CD4-positive, alpha-beta T cell treated with Interleukin-4 for 4 hours (primary cell): Measurements from ENCODE around the gene TMEM132D.

ENCODE experiments used
- DNase-seq: peaks from one replicate; pipeline ENCODE4 v3.0.0-alpha.2; 2020

TMEM132D gene

DNA sequence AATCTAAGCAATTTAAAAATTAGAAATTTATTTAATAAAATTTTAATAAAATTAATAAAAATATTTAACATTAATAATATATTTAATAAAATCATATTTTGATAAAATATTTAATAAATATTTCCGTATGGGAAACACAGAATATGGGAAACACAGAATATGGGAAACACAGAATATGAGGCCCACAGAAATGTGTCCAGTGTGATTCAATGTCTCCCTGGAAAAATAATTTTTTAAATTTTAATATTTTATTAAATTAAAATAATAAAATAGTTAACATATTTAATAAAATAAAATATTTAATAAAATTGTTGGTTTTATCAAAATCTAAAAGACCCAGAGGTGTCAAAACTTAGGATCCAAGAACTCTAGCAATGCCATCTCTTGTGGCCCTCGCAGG, 186.4 kb downstream of the TMEM132D start:
- no peak for DNase-seq

DNA sequence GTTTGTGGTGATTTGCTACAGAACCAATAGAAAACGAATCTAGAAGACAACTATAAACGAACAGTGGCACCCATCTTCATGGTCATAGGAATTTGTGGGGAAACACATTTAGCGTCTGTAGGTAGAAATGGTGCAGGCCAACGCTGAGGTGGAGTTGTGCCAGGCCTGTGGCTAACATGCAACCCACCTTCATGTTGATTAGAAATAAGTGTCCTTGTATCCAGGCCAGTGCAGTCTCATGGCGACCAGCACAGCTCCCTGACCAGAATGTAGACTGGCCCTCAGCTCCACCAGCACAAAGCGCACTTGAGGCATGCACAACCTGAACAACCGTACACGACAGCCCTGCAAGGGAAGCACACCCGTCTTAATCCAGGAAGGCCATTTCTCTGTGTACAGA, 187.0 kb downstream of the TMEM132D start:
- DNase-seq: no peak

DNA sequence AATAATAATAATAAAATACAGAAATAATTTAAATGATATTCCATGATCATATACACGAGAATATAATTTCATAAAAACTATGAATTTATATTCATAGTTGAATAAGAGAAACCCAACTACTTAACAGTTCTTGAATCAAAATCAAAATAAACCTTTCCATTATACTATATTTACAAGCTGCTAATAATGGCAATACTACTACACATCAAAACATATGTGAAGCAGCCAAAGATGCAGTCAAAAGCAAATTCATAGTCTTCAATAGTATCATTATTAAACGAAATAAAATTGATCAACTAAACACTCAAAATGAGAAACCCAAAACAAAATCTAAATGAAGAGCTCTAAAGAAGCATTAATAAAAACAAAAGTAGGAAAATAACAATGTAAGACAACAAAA, 197.1 kb downstream of the TMEM132D start:
- DNase-seq: no peak

DNA sequence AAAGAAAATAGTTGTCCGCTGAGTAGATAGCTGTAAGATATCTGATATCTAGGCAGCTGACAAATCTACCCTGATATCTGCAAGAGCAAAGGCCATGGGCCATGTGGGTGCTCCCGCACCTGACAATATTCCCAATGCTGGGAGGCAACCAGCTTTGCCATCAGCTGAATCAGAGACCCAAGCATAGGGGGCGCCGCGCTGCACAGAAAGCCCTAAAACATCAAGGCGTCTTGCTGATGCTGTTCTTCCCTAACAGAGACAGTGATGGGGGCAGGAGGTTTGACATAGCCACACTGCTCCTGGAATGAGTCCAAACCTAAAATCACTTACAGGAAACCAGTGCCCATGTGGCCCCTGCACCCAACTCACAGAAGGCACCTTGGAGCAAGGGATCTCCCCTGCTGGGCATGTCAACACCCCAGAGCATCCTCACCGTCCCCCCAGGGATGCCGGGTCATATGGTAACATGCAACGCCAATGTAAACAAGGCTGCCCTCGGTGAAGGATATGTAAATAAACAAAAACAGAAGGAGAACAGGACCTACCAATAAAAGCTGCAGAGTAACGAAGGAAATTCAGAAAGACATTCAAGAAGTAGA, 199.5 kb downstream of the TMEM132D start:
- DNase-seq: no peak

DNA sequence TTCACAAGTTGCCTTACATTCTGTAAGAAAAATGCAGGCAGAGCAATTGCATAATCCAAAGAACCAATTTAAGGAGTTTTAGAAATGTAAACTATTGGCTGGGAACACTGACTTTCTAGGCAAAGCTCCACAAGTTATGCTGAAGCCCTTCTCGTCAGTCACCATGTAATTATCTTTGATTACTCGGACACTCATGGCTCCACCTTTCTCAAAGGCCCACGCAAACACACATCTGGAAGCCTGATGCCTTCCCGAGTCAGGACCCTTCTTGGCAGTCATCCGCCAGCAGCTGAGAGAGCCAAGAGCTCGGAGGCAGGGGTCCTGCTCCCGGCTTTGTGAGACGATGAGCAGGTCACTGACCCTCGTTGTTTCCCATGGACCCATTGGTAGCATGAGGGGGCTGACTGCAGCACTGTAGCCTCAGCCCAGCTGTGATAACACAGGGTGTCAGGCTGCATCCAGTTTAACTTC, 202.2 kb downstream of the TMEM132D start:
- no peak for DNase-seq

DNA sequence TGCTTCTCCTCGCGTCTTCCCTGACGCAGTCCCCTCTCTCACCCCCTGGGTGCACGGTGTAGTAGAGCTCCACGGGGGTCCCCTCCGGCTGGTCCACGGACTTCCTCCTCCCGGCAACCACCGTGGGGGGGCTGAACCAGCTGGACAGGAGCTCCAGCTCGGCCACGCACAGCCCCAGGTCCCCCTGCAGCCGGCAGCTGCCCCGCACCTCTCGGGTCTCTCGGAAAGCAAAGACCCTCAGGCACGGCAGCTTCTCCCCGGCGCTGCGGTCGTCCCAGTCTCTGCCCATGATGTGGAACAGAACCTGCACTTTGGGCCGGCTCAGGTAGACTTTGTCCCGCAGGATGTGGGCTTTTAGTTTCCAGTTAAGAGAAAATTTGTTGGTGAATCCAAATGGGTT, 203.8 kb downstream of the TMEM132D start:
- DNase-seq: no peak

DNA sequence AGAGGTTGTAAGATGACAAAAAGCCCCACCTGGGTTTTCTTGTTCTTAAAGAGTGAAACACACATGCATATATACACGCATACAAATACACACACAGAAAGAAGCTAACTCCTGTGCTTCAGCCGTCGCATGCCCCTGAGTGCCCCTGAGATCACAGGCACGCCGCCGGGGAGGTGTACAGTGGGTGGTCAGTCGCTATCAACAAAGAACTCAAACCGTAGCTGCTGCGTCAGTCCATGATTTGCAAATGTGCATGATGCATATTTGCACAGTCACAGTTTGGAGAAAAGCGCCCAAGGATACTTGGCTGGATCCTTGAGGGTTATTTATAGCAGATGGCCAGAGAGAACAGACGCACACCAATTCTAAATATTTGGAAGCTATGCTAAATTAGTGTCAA, 206.9 kb downstream of the TMEM132D start:
- DNase-seq: no peak

DNA sequence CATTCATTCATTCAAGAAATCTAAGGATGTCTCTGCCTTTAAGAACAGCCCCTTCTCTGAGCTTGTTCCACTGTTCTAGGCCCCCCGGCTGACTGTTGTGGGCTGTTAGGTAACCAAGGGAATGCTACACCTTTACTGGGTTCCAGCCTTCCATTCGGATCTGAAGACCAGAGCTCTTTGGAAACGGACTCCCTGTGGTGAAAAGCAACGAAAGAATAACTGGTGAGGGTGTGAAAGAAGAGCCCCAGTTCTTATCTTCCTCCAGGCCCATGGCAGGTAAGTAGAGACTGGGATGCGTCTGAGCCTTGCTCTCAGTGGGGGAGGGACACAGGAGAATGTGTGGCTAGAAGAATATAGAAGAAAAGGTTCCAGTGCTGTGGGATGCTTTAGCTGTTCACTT, 207.4 kb downstream of the TMEM132D start:
- DNase-seq: no peak

DNA sequence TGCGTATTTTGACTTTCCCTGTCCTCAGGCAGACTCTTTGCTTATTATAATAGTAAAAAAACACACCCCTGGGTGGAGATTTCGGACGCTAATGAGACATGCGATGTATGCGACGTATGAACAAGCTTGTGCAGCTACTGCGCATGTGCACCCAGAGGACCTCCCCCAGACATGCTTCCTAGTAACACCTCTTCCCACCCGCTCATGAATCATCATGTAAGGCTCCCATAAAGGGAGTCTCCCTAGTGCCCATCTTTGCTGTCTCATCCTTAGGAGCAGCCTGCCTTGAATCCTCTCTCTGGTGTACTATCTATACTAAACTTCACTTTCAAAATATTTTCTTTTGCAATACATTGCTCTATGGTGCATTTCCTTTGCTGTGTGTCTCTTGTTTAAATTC, 210.1 kb downstream of the TMEM132D start:
- no peak for DNase-seq

DNA sequence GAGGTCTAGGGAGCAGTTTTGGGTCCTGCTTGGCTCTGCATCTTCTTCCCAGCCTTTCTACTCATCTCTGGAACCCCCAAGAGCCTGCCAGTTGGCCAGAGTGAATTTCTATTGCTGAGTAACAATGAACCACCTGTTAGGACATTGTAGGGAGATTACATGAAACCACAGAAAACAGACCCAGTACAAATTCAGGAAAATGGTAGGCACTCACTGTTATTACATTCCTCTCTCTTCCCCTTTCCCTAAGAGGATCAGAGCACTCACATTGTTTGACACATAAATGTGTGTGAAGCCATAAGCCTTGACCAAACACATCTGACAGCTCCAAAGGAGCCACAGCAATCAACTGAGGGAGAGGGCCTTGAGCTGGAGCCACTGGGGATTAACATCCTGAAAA, 216.1 kb downstream of the TMEM132D start:
- no peak for DNase-seq

DNA sequence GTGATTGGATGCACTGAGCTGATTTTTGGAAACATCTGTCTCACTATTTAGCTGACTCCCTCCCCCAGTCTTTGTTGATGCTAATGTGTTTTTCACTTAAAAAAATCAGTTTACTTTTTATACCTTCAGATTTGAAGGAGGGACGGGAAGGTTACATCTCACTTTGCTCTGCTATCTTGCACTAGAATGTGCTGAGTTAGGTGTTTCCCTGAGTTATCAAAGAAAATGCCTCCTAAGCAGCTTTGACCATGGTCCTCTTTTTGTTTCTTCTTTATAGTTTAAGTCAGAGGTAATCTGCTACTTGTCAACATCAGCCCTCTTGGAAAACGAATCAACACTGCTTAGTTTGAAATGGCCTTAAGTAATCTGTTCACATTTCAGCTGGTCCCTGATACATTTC, 222.0 kb downstream of the TMEM132D start:
- no peak for DNase-seq

DNA sequence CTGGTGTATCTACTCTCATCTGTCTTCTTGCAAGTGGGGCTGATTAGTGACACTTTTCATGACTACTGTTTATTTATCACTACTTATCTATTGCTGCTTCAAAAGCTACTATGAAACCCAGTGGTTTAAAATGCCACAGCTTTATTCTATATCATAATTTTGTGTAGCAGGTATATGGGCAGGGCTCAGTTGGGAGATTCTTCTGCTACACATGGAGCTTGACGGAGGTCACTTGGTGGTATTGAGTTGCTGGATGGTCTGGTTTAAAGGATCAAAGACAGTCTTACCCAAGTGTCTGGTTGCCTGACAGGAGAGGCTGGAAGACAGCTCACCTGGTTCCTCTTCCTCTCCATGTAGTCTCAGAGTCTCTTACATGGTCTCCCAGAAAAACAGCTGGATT, 222.7 kb downstream of the TMEM132D start:
- no peak for DNase-seq

DNA sequence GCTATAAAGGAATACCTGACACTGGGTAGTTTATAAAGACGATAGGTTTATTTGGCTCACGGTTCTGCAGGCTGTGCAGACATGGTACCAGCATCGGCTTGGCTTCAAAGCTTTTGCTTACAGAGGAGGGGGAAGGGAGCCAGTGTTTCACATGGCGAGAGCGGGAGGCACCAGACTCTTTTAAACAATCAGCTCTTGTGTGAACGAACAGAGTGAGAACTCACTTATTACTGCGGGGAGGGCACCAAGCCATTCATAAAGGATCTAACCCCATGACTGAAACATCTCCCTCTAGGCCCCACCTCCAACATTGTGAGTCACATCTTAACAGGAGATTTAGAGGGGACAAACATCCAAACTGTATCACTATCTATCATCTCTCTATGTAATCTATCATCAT, 227.4 kb downstream of the TMEM132D start:
- DNase-seq: no peak

DNA sequence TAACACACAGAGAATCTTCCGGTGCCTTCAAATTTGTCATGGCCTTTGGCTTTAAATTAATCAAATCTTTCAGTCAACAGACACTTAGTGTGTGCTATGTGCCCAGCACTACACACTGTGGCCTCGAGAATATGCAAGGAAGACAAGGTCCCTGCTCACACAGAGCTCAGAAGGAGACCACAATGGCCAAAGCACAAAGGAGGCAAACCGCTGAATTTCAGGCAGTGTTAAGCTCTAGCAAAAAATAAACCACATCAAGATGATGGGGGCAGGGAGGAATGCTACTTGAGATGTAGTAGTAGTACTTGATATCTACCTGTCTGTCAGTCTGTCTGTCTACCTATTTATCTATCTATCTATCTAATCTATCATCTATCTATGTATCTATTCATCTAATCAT, 227.9 kb downstream of the TMEM132D start:
- no peak for DNase-seq

DNA sequence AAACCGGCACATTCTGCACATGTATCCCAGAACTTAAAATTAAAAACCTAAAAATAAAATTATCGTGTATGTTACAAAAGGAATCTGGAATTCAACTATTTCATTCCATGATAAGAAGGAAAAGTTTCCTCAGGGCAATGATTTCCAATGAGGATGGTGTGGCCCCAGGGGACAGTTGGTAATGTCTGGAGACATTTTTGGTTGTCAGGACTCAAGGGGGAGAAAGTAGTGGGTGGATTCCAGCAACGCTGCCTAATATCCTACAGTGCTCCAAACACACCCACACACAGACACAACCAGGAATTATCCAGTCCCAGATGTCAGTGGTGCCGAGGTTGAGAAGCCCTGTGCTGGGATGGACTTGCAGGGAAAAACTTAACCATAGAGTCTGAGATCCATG, 228.3 kb downstream of the TMEM132D start:
- DNase-seq: no peak

DNA sequence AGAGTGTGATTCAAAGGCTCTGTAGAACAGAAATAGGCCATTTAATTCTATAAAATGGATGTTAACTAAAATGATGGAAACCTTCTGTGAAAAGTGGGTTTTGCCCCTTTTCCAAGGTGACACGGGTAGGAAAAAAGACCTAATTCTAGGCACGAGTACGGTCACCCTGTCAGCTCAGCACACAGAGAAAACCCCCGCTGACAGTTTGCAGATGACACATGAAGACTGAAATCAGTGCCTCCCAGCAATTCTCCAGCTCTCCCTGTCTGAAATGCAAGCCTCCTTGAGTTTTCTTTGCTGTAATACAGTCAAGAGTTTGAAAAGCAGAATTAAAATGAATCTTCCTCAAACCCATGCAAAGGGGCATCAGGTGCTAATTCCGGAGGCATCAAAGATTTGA, 230.0 kb downstream of the TMEM132D start:
- DNase-seq: no peak

DNA sequence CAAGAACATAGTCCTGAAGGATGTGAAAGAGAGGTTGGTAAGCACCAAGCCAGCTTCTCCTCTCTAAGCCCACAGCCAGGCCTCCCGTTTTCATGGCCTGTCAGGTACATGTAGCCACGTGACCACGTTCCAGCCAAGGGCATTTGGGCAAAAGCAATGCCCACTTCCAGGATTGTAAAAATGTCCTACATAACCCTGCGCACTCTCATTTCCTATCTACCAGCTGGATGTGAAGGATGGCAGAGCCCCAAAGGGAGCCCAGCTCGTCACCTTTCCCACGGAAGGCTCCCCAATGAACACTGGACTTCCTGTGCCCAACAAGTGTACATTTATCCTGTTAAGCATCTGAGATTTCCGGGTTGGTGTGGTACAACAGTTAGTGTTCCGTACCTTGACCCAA, 231.7 kb downstream of the TMEM132D start:
- DNase-seq: no peak

DNA sequence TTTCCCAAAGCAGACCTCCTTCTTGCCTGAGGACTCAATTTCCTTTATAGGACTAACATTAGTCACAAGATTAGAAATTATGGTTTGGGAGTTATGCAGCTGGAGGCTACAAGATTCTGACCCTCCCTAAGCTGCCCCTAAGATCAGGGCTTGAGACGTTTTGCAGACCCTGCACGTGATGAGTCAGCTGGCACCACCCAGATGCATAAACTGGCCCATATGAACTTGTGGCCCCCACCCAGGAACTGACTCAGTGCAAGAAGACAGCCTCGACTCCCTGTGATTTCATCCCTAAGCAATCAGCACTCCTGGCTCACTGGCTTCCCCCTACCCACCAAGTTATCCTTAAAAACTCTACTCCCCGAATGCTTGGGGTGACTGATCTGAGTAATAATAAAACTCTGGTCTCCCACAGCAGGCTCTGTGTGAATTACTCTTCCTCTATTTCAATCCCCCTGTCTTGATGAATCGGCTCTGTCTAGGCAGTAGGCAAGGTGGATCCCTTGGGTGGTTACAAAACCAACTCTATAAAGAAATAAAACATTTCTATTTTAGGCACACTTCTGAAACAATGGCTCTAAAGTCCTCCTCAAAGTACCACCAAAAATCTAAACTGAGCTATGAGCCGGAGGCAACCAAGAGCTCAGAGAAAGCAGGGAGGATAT, 233.4 kb downstream of the TMEM132D start:
- no peak for DNase-seq

DNA sequence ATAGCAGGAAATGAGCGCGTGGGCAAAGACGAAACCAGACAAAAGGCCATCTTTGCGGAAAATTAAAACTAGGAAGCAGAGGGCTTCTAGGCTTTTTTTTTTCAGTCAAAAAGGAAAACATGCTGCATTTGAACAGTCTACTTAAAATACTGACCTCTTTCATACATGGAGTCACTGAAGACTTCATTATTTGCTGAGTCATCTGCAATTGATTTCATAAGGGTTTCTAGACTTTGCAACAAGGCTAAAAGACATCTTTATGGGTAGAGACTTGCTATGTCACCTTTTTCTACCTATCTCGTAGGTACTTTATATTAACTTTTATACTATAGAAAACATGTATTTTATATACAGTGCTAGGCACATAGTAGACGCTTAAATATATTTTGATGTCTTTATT, 238.4 kb downstream of the TMEM132D start:
- DNase-seq: no peak

DNA sequence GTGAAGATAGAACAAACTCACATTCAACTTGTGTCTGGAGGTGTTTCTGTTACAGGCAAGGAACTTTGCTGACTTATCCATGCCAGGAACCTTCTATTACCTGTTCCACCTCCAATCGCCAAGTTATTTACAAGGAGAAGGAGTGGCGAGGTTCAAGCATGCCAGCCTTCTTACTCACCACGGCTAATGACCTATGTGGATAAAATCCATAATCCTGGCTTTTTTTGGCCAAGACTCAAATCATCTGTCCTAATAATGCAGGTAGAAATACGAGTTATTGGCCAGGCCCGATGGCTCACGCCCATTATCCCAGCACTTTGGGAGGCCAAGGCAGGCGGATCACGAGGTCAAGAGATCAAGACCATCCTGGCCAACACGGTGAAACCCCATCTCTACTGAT, 241.6 kb downstream of the TMEM132D start:
- DNase-seq: no peak

DNA sequence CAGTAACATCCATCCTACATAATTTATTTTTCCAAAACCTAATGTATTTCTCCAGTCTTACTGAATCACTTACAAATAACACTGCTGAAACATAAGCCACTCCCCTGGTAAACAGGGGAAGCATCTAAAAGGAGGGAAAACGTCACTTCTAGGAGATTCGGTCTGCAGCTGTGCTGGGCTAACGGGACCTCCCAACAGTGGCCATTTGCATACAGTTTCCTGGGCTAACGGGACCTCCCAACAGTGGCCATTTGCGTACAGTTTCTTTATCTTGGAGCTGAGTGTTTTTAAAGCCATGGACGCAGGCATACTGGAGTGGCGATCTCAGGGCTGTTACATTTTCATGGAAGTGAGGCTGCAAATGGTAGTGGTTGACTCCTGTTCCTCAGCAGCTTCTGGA, 242.9 kb downstream of the TMEM132D start:
- no peak for DNase-seq

DNA sequence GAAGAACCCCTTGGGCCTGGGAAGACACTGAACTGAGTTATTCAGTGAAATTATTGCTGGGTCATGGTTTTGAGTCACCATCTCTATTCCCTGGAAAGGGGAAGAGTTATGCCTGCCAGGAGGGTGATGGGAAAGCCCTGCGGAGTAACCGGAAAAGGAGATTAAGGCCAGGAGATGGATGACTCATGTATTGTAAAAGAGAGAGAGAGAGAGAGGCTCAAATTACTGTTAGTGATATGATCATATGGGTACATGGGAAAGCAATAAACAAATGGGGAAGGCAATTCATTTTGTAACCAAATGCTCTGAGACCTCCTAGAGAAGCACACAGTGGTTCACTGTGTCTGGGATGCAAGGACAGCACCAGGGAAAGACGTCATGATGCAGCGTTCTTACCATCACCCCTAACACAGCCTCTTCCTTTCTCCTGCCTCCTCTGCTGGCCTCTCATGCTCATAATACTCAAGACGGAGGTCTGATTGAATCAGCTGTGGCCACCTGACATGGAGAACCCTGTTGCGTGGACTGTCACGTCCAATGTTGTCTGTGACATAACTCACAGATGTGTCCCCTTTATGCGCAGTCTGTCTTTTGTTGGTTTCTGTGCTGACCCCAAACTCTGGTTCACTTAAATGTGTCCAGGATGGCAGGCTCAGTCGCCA, 243.7 kb downstream of the TMEM132D start:
- no peak for DNase-seq

DNA sequence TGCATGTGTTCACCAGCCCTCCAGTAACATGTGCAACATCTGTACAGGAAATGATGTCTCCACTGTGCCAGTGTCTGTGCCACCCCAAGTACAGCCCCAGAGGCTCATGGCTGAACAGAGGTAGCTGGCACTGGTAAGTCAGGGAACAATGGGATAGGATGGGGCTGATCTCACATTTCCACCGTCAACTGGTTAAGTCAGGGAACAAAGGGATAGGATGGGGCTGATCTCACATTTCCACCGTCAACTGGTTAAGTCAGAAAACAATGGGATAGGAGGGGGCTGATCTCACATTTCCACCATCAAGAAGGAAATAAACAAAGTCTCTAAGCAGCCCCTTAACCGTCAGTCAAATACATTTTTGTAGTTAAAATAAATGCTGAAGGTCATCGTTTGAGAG, 246.6 kb downstream of the TMEM132D start:
- DNase-seq: no peak

DNA sequence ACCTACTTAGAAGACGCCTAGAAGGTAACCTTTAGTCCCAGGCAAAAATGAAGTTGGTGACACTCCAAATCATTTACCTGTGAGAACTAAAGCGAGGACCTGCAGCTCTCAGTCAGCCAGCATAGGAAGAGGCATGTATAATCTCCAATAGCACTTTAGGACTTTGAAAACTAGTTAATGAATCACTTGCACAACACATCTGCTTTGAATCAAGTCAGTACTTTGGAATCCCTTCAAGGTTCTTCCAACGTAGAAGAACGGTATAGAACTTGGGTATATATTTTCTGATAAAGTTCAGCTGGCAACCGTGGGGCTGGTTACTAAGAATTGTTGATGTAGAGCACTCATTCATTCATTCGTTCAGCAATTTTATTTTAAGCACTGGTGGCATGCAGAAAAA, 251.9 kb downstream of the TMEM132D start:
- no peak for DNase-seq

DNA sequence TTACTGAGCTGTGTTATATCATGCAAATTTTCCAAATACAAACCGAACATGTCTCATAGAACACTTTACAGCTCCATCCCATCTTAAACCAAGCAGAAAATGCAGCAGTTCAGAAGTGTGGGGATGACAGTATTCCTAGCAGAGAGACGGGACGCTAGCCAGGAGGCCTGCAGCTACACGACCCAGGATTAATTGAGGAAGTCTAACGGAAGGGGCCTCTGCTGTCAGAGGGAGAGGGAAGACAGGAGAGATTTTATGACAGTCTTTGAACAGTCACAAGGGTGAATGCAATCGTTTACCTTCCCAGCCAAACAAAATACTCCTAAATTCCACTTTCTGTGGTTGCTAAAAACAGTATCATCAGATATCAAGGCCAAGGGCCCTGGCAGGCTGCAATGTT, 261.9 kb downstream of the TMEM132D start:
- DNase-seq: no peak
